HEK293T (cell line): ENCODE data around the gene NCOA5.

Experiments
- CTCF ChIA-PET: fragments of 350-600 bp; formaldehyde crosslinking; extraction: SDS; loops from one replicate; lab custom pipeline; 2021; ENCODE audit warnings: antibody characterized with exemption, inconsistent platforms; lab: Yijun Ruan, JAX
- POLR2A ChIA-PET: fragments of 350-600 bp; formaldehyde crosslinking; extraction: SDS; loops from one replicate; lab custom pipeline; 2020; ENCODE audit warnings: antibody characterized with exemption, inconsistent platforms; lab: Yijun Ruan, JAX
- DNase-seq: peaks from one replicate; pipeline ENCODE4 v3.0.0; 2012; ENCODE audit warnings: mixed read lengths; ENCODE audit errors: extremely low spot score
- ARNT ChIP-seq: fragments of 450-650 bp; IDR thresholded peaks from 2 replicates; pipeline ENCODE4 v1.6.1; 2017; ENCODE audit warnings: mild to moderate bottlenecking
- BHLHE40 ChIP-seq: fragments of 450-650 bp; IDR thresholded peaks from 2 replicates; pipeline ENCODE4 v1.6.1; 2016; ENCODE audit warnings: mild to moderate bottlenecking, moderate library complexity, borderline replicate concordance
- CTBP1 ChIP-seq: fragments of 450-650 bp; IDR thresholded peaks from 2 replicates; pipeline ENCODE4 v1.6.1; 2016; ENCODE audit warnings: borderline replicate concordance
- ELF4 ChIP-seq: fragments of 450-650 bp; IDR thresholded peaks from 2 replicates; pipeline ENCODE4 v1.6.1; 2017; ENCODE audit warnings: antibody characterized with exemption
- FOXA1 ChIP-seq: fragments of 450-650 bp; IDR thresholded peaks from 2 replicates; pipeline ENCODE4 v1.6.1; 2016; ENCODE audit warnings: mild to moderate bottlenecking
- FOXK2 ChIP-seq: fragments of 450-650 bp; IDR thresholded peaks from 2 replicates; pipeline ENCODE4 v1.6.1; 2016; ENCODE audit warnings: mild to moderate bottlenecking
- FOXM1 ChIP-seq: fragments of 450-650 bp; IDR thresholded peaks from 2 replicates; pipeline ENCODE4 v1.6.1; 2017; ENCODE audit warnings: mild to moderate bottlenecking, borderline replicate concordance
- HDGF ChIP-seq: fragments of 450-650 bp; IDR thresholded peaks from 2 replicates; pipeline ENCODE4 v1.6.1; 2017; ENCODE audit warnings: antibody characterized with exemption, borderline replicate concordance
- L3MBTL2 ChIP-seq: fragments of 450-650 bp; conservative IDR thresholded peaks from 2 replicates; pipeline ENCODE4 v1.6.1; 2016; ENCODE audit warnings: mild to moderate bottlenecking
- LEF1 ChIP-seq: fragments of 450-650 bp; IDR thresholded peaks from 2 replicates; pipeline ENCODE4 v1.6.1; 2017; ENCODE audit warnings: mild to moderate bottlenecking, borderline replicate concordance
- NFRKB ChIP-seq: fragments of 450-650 bp; IDR thresholded peaks from 2 replicates; pipeline ENCODE4 v1.6.1; 2016; ENCODE audit warnings: mild to moderate bottlenecking, moderate library complexity
- PKNOX1 ChIP-seq: fragments of 450-650 bp; IDR thresholded peaks from 2 replicates; pipeline ENCODE4 v1.6.1; 2016
- SP1 ChIP-seq: fragments of 450-650 bp; IDR thresholded peaks from 2 replicates; pipeline ENCODE4 v1.6.1; 2017
- SUZ12 ChIP-seq: fragments of 450-650 bp; IDR thresholded peaks from 2 replicates; pipeline ENCODE4 v1.6.1; 2016; ENCODE audit warnings: mild to moderate bottlenecking
- TARDBP ChIP-seq: fragments of 450-650 bp; IDR thresholded peaks from 2 replicates; pipeline ENCODE4 v1.6.1; 2016
- ZNF384 ChIP-seq: fragments of 450-650 bp; IDR thresholded peaks from 2 replicates; pipeline ENCODE4 v1.6.1; 2016

Gene NCOA5

DNA sequence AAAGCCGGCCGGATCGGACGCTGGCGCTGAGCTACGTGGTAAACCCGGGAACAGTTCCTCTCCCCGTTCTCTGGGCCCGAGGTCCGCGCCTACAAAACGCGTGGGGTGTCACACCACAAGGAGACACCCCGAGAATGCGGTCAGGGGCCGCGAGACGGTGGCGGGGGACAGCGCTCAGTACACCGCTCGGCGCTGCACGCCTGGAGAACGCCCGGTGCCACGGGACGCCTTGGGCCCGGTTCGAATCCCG is 670 bp downstream of the NCOA5 start:
- POLR2A ChIA-PET, result interaction anchor here (0.7 kb wide), 2 partner anchors 66 to 154 kb away, joined by 3 to 4 read pairs; partner anchors contain the start of gene PCIF1
- CTCF ChIA-PET, result interaction anchor here (0.7 kb wide), 1 partner anchor 40 kb away, joined by 3 read pairs; no protein-coding TSS in a partner anchor
- no peak for TF ChIP-seq BHLHE40
- no peak for TF ChIP-seq FOXM1
- TF ChIP-seq ELF4, result no peak
- TF ChIP-seq FOXK2, result no peak
- no peak for TF ChIP-seq SUZ12
- TF ChIP-seq LEF1, result no peak
- TF ChIP-seq NFRKB, result no peak
- no peak for TF ChIP-seq CTBP1
- no peak for TF ChIP-seq PKNOX1
- no peak for DNase-seq

DNA sequence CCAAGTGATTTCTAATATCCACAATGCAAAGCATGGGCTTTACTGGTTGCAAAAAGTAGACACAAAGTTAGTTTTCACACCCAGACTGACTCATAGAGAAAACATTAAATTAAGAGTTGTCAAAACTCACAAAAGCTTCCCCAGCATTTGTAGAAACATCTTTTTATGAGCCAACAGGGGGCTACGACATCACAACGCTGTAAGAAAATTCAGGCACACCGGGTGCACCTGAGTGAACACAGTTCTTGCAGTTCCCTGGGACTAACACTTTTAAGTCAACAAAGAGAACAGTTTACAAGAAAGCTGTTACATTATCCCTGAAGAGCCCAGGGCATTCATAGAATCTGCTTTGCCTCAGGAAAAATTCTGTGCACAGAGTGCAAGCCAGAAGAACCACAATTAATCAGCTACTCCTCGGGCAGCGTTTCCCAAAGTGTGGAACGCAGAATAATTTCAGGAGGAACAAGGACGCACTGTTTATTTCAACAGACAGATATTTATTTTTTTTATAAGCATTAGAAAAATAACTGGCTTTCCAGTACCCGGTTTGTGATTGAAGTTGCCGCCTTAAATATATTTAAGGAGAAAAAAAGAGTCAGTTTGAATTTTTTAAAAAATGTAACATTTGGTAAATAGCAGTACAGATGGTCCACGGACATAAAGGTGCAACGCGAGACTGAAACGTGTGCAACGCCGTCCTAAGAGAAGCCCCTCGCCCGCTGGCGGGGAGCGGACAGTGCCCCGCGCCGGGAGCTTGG is 1.2 kb downstream of the NCOA5 start:
- CTCF ChIA-PET, result interaction anchor here (0.6 to 1.5 kb wide), 3 partner anchors 41 to 1569 kb away, joined by 3 to 8 read pairs (median 4); no protein-coding TSS in a partner anchor
- no peak for TF ChIP-seq ZNF384
- no peak for TF ChIP-seq L3MBTL2
- POLR2A ChIA-PET, result interaction anchor here (0.7 kb wide), 2 partner anchors 66 to 154 kb away, joined by 3 to 4 read pairs; partner anchors contain the start of gene PCIF1
- DNase-seq, result peak; percentile 16

DNA sequence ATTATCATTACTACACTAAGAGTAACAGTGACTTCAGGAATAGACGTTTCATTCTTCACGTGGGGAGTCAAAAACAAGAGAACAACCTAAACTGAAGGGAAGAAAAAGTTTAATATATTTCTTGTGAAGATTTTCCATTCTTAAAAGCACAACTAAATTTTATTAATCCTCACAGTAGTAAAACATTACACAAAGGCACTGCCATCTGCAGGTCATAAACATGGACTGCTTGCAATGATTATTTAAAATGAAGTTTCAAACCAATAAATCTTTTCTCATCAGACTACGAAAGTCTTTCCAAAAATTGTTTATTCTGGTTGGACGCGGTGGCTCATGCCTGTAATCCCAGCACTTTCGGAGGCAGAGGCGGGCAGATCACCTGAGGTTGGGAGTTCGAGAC is 2.6 kb downstream of the NCOA5 start:
- DNase-seq, result no peak
- CTCF ChIA-PET, result interaction anchor here (1.1 to 1.5 kb wide), 2 partner anchors 73 to 117 kb away, joined by 3 to 8 read pairs; no protein-coding TSS in a partner anchor
- POLR2A ChIA-PET, result no interaction called here

GRCh38 chr20:46085179-46085851 is 4.4 kb downstream of the NCOA5 start:
- no peak for TF ChIP-seq CTBP1
- no peak for TF ChIP-seq FOXA1
- TF ChIP-seq ARNT, result no peak
- no peak for TF ChIP-seq ZNF384
- ChIA-PET POLR2A (interaction anchor here (0.8 kb wide), 1 partner anchor 63 kb away, joined by 3 read pairs; no protein-coding TSS in a partner anchor), CTCF (interaction anchor here (0.6 to 2.1 kb wide), 3 partner anchors 71 to 100 kb away, joined by 3 to 6 read pairs (median 5); no protein-coding TSS in a partner anchor)
- DNase-seq, result no peak

More for the DNA sequence above, 2.6 kb downstream of the NCOA5 start:
- TF ChIP-seq PKNOX1 (peak; percentile 50), ARNT (no peak)

GRCh38 chr20:46084805-46085178 is 5.0 kb downstream of the NCOA5 start:
- DNase-seq, result no peak
- no peak for TF ChIP-seq TARDBP
- no peak; the same call in 1 of the 2 replicates for TF ChIP-seq ZNF384
- TF ChIP-seq LEF1, result no peak
- no peak for TF ChIP-seq BHLHE40
- ChIA-PET CTCF (interaction anchor here (0.6 to 2.1 kb wide), 3 partner anchors 70 to 100 kb away, joined by 3 to 6 read pairs (median 5); no protein-coding TSS in a partner anchor), POLR2A (interaction anchor here (0.8 kb wide), 1 partner anchor 62 kb away, joined by 3 read pairs; no protein-coding TSS in a partner anchor)

- DNase-seq, result no peak
- CTCF ChIA-PET, result no interaction called here
- POLR2A ChIA-PET, result no interaction called here
Observed at GRCh38 chr20:46083531-46084061, 6.2 kb downstream of the NCOA5 start.

More at GRCh38 chr20:46083531-46084061, 6.2 kb downstream of the NCOA5 start:
- TF ChIP-seq ZNF384, result no peak
- TF ChIP-seq L3MBTL2, result no peak
- no peak for TF ChIP-seq SUZ12
- no peak for TF ChIP-seq SP1
- no peak for TF ChIP-seq PKNOX1
- no peak for TF ChIP-seq LEF1
- no peak for TF ChIP-seq FOXA1
- TF ChIP-seq HDGF, result no peak
- TF ChIP-seq ELF4, result no peak
- no peak for TF ChIP-seq BHLHE40
